D721Med (cell line): Measurements from ENCODE around the gene RD3L.

Source experiments
- DNase-seq: peaks from one replicate; pipeline ENCODE4 v3.0.0; 2011; ENCODE audit warnings: low spot score; ENCODE audit not compliant: insufficient read length
- FAIRE-seq: peaks from 2 replicates; lab custom pipeline; 2011; peaks lifted over from hg19 to GRCh38; lab: Jason Lieb, UNC
- TF ChIP-seq, protein P1 (sequence below): IDR thresholded peaks from 2 replicates; pipeline ENCODE4 v1.5.1; 2012; ENCODE audit warnings: mild to moderate bottlenecking, control low read depth; ENCODE audit not compliant: insufficient read depth; ENCODE audit errors: missing control alignments

Gene RD3L

DNA sequence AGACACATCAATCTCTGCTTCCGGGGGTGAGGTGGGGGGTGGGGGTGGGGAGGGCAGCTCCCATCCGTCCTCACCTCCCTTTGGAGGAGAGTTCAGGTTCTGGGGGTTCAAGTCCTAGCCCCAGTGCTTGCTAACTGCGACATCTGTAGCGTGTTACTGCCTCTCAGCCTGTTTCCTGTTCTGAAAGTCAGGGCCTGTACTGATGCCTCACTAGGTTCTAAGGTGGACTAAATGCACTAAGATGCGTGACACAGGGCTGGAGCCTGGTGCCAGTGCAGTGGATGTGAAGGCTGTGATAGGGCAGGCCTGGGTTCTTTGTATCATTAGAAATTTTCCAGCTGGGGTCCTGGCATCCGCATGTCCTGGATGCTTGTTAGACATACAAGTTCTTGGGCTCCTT is 31.3 kb downstream of the RD3L start:
- DNase-seq (no peak), FAIRE-seq (no peak)
- TF ChIP-seq, protein P1, sequence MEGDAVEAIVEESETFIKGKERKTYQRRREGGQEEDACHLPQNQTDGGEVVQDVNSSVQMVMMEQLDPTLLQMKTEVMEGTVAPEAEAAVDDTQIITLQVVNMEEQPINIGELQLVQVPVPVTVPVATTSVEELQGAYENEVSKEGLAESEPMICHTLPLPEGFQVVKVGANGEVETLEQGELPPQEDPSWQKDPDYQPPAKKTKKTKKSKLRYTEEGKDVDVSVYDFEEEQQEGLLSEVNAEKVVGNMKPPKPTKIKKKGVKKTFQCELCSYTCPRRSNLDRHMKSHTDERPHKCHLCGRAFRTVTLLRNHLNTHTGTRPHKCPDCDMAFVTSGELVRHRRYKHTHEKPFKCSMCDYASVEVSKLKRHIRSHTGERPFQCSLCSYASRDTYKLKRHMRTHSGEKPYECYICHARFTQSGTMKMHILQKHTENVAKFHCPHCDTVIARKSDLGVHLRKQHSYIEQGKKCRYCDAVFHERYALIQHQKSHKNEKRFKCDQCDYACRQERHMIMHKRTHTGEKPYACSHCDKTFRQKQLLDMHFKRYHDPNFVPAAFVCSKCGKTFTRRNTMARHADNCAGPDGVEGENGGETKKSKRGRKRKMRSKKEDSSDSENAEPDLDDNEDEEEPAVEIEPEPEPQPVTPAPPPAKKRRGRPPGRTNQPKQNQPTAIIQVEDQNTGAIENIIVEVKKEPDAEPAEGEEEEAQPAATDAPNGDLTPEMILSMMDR, result no peak

DNA sequence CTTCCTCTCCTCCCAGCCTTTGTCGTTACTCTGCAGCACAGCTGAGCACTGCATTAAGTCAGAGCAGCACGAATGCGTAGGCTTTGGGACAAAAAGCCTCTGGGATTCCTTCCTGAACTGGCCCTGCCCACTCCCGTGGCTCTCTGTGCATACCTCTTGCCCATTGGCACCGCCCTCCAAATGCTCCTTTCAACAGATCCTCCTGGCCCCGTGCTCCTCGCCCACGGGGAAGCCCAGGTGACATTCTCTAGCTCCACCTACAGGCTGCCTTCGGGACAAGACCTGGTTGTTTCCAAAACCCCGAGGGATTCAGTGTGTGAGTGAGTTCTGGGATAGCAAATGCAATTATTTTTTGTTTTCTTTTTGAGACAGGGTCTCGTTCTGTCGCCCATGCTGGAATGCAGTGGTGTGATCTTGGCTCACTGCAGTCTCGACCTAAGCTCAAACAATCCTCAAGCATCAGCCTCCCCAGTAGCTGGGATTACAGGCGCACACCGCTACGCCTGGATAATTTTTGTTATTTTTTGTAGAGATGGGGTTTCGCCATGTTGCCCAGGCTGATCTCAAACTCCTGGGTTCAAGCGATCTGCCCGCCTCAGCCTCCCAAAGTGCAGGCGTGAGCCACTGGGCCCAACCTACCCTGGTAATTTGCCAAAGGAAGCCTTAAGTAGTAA is 31.9 kb downstream of the RD3L start:
- DNase-seq (peak; percentile 70), FAIRE-seq (no peak)
- TF ChIP-seq, protein P1, result peak; percentile 79

DNA sequence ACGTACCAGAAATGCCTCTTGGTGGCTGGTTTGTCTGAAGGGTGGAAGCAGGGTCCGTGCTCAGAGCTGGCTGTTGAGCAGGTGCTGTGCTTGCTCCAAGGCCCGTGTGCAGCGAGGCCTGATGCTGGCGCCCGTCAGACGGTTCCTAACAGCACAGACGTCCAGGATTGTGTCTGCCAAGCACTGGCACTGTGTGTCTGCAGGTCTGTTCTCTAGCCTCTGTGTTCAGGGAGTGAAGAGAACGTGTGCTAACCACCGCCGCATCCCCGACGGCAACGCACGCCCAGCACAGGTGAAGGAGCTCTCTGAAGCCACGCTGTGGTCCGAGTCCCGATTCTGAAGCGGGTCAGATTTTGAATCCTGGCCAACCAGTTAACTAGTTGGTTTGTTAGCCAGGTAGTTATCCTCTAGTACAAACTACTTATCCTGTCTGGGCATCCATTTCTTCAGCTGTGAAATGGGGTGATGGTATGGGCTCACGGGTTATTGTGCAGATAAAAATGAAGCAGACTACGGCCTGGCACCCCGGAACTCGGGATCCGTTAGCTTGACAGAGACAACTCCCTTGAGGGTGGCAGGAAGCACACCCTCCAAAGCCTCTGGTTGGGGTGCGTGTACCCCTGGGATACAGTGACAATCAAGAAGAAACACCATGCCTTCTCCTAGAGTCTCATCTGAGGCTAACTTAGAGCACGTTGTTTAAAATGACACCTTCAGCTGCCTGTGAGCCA is 32.6 kb downstream of the RD3L start:
- no peak for DNase-seq
- TF ChIP-seq, protein P1, result no peak
- no peak for FAIRE-seq

DNA sequence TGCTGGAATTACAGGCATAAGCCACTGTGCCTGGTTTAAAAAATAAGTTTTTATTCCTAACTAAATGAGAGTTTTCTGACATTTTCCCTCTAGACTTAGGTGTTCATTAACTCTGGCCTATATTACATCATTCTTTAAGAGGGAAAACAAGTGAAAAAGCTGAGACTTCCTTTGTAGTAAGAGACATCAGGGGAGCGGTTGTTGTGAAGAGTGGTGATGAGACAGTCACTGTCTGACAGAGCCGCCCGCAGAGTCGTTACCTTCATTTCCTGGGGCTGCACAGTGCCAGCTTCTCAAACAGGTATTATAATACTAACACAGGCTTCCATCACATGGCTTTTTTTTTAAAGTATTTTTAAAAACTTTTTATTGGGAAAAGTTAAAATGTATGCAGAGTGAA is 33.7 kb downstream of the RD3L start:
- DNase-seq, result no peak
- TF ChIP-seq, protein P1, result no peak
- no peak for FAIRE-seq

DNA sequence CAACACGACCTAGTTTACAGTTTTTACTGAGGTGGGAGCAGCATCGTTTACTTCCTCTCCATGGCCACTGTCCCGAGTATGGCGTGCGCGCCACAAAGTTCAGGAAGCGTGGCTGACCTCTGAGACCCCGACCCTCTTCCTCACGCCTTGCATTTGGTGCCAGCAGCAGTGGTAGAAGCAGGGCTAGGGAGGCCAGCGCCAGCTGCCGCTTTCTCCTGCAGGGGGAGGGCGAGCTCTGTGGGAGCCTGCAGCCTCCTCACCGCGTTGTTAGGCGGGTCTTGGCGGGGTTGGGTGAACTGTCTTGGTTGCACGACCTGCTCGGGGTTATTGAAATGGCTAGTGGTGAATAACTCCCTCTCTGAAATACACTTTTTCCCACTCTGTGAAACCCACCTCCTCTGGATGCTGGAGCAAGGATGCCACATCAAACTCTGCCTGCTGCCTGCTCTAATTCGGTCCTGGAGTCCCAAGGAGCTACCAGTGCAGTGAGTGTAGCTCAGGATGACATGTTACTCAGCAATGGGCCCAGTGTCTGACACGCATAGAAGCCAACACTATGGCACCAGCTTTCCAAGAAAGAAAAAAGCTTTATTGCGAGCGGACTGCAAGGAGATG is 36.4 kb downstream of the RD3L start:
- no peak for FAIRE-seq
- no peak for DNase-seq
- TF ChIP-seq, protein P1, result peak; percentile 25

DNA sequence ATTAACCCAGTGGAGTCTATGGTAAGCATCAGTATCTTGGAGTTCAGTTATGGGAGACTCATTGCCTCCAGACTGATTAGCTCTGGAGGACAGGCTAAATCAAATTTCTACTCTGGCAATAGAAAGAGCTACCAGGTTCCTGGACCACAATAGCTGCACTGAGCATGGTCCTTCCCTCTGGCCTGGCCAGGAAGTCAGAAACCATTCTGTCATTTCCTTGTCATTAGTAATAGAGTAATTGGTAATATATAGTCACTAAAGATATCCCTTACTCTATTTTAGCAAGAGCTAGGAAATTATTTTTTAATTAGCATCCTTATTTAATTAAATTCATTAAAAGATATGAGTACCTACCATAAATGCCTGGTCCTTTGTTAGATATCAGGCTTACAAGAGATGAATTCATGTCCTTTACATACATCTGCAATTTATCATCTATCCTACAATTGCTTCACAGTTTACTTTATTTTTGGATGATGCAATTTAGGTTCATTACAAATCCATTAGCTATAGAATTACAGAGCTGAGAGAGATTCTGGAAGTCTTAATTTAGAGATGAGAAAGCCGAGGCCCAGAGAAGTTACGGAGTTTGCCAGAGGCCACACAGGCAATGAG is 37.7 kb downstream of the RD3L start:
- TF ChIP-seq, protein P1, result no peak
- FAIRE-seq (no peak), DNase-seq (no peak)
